HL-60 (cell line): ENCODE data around the gene CDC42BPA.
"Not testable (repeated sequence)": the region's sequence is repeated elsewhere in the genome, so short reads cannot be mapped to it uniquely, and the experiment has no call there.

Experiments used
- DNase-seq, 2 experiments: peaks; one replicate each; pipeline ENCODE4 v3.0.0-alpha.2; 2010 to 2020; ENCODE audit warnings: low read depth in 1 of 2, low spot score in 1 of 2
- H3K27ac ChIP-seq: fragments of 250-450 bp; sonication (Bioruptor Pico); replicated peaks from 2 replicates; pipeline ENCODE4 v1.5.1; 2020; ENCODE audit warnings: mild to moderate bottlenecking, moderate library complexity
- H3K27me3 ChIP-seq: fragments of 250-450 bp; sonication (Bioruptor Pico); 2 replicates; pipeline ENCODE4 v1.5.1; 2021; ENCODE audit warnings: mild to moderate bottlenecking, moderate library complexity; ENCODE audit not compliant: insufficient read depth, poor library complexity, severe bottlenecking
- H3K4me3 ChIP-seq: replicated peaks from 2 replicates; pipeline ENCODE4 v1.5.1; 2011; ENCODE audit warnings: mild to moderate bottlenecking, control low read depth, low read length; ENCODE audit not compliant: insufficient read depth
- GABPA ChIP-seq: IDR thresholded peaks from 2 replicates; pipeline ENCODE4 v1.6.1; 2012; ENCODE audit warnings: low read depth
- POLR2AphosphoS5 ChIP-seq: IDR thresholded peaks from 2 replicates; pipeline ENCODE4 v1.6.1; 2012; ENCODE audit warnings: low read depth
- SPI1 ChIP-seq: IDR thresholded peaks from 2 replicates; pipeline ENCODE4 v1.6.1; 2012; ENCODE audit warnings: low read depth, mild to moderate bottlenecking, borderline replicate concordance
- TF ChIP-seq, protein P1 (sequence below): IDR thresholded peaks from one replicate; pipeline ENCODE4 v1.5.1; 2011; ENCODE audit warnings: low read length, control low read depth, inconsistent platforms; ENCODE audit not compliant: insufficient read depth
- TF ChIP-seq, protein P2 (sequence below): IDR thresholded peaks from 2 replicates; pipeline ENCODE4 v1.6.1; 2012; ENCODE audit warnings: low read depth; ENCODE audit not compliant: insufficient replicate concordance

The CDC42BPA gene

DNA sequence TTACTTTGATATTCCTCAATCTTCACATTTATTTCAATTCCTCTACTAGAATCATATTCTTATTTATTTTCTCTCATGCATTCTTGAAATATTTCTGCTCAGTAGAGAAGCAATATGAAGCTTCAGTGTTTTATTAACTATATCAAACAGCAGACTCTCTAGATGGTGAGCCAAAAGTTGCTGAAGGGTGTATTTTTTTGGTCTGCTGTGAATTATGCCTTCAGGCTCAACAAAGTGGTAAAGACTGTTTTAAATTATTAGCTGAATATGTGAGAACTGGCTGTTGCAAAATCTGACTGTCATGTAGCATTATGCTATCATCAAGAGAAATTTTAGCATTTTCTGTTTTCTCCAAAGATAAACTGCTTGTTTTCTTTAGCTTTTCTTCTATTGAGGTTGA lies 24.9 kb upstream of the CDC42BPA start:
- Histone ChIP-seq H3K27me3 (no peaks in the 10 kb centered on the region), H3K4me3 (no peak overlapping the region), H3K27ac (no peak overlapping the region)
- no peak for DNase-seq
- no peak for TF ChIP-seq SPI1
- TF ChIP-seq, protein P1, sequence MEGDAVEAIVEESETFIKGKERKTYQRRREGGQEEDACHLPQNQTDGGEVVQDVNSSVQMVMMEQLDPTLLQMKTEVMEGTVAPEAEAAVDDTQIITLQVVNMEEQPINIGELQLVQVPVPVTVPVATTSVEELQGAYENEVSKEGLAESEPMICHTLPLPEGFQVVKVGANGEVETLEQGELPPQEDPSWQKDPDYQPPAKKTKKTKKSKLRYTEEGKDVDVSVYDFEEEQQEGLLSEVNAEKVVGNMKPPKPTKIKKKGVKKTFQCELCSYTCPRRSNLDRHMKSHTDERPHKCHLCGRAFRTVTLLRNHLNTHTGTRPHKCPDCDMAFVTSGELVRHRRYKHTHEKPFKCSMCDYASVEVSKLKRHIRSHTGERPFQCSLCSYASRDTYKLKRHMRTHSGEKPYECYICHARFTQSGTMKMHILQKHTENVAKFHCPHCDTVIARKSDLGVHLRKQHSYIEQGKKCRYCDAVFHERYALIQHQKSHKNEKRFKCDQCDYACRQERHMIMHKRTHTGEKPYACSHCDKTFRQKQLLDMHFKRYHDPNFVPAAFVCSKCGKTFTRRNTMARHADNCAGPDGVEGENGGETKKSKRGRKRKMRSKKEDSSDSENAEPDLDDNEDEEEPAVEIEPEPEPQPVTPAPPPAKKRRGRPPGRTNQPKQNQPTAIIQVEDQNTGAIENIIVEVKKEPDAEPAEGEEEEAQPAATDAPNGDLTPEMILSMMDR = no peak

DNA sequence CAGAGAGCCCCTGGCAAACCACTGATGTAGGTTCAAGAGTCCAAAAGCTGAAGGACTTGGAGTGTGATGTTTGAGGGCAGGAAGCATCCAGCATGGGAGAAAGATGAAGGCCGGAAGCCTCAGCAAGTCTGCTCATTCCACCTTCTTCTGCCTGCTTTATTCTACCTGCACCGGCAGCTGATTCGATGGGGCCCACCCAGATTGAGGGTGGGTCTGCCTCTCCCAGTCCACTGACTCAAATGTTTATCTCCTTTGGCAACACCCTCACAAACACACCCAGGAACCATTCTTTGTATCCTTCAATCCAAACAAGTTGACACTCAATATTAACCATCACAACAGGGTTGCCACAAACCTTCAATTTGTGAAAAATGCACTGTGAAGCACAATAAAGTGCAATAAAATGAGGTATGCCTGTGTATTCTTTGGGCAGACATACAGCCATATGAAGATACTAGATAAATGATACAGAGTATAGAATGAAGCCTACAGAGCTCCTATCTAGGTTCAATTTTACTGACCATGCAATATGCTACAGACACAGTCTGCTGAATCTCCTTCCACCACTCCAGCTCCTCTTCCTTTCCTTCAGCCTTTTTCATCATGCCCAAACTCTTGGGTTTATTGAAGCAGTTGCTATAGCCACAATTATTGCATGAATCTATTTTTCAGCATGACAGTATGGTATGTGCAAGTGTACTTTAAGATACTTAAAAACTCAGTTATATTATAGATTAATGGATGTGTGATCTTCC lies 24.0 kb upstream of the CDC42BPA start:
- Histone ChIP-seq H3K27ac (no peak overlapping the region), H3K27me3 (no peaks in the 10 kb centered on the region), H3K4me3 (no peak overlapping the region)
- TF ChIP-seq, protein P2, sequence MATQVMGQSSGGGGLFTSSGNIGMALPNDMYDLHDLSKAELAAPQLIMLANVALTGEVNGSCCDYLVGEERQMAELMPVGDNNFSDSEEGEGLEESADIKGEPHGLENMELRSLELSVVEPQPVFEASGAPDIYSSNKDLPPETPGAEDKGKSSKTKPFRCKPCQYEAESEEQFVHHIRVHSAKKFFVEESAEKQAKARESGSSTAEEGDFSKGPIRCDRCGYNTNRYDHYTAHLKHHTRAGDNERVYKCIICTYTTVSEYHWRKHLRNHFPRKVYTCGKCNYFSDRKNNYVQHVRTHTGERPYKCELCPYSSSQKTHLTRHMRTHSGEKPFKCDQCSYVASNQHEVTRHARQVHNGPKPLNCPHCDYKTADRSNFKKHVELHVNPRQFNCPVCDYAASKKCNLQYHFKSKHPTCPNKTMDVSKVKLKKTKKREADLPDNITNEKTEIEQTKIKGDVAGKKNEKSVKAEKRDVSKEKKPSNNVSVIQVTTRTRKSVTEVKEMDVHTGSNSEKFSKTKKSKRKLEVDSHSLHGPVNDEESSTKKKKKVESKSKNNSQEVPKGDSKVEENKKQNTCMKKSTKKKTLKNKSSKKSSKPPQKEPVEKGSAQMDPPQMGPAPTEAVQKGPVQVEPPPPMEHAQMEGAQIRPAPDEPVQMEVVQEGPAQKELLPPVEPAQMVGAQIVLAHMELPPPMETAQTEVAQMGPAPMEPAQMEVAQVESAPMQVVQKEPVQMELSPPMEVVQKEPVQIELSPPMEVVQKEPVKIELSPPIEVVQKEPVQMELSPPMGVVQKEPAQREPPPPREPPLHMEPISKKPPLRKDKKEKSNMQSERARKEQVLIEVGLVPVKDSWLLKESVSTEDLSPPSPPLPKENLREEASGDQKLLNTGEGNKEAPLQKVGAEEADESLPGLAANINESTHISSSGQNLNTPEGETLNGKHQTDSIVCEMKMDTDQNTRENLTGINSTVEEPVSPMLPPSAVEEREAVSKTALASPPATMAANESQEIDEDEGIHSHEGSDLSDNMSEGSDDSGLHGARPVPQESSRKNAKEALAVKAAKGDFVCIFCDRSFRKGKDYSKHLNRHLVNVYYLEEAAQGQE = no peak
- TF ChIP-seq POLR2AphosphoS5 (no peak), GABPA (no peak), SPI1 (no peak)
- TF ChIP-seq, protein P1 = no peak
- no peak for DNase-seq

DNA sequence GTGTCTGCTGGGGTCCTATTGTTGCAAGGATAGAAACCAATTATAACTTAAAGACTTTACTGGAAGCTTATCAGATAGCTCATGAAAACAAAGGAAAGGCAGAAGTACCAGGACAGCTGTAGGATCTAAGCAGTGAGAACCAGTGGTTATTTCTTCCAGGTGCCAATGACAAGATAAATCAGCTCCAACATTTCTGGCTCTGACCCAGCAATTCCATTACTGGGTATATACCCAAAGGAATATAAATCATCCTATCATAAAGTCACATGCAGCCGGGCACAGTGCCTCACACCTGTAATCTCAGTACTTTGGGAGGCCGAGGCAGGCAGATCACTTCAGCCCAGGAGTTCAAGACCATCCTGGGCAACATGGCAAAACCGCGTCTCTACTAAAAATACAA lies 17.8 kb upstream of the CDC42BPA start:
- not testable (repeated sequence) for H3K27ac ChIP-seq, H3K27me3 ChIP-seq, H3K4me3 ChIP-seq, DNase-seq

- H3K4me3 ChIP-seq = no peak overlapping the region
- TF ChIP-seq GABPA = no peak
- no peak for TF ChIP-seq SPI1
- TF ChIP-seq POLR2AphosphoS5 = no peak
- TF ChIP-seq, protein P1 = no peak
- TF ChIP-seq, protein P2 = no peak
- no peaks in the 10 kb centered on the region for H3K27me3 ChIP-seq
- H3K27ac ChIP-seq = no peak overlapping the region
- no peak for DNase-seq
Observed at GRCh38 chr1:227335242-227336020, 17.1 kb upstream of the CDC42BPA start.
